ENCODE data around the gene NEAT1. TPM values are rescaled to one million over a fixed set of nuclear protein-coding genes. Genes with fewer than 3 reads are reported as not detected.

NEAT1 gene
- polyA plus RNA-seq, 1 donor from 2014 or later, result 1.2 TPM

GRCh38 chr11:65429724-65430405 lies 7.3 kb downstream of the NEAT1 start:
- Mint-ChIP-seq H3K27me3 (peaks cover 3% of the 10 kb centered on the region), H3K36me3 (peaks cover 6% of the 10 kb centered on the region), H3K4me3 (peak overlapping the region; percentile 66 to 98 (median 83)), H3K9me3 (no peaks in the 10 kb centered on the region), H3K27ac (peak overlapping the region; percentile 86 to 96 (median 94)), H3K4me1 (peaks cover 53 to 75% (median 64%) of the 10 kb centered on the region in 3 donors)

GRCh38 chr11:65430406-65431217 lies 8.0 kb downstream of the NEAT1 start:
- H3K27me3 Mint-ChIP-seq, result peaks cover 3% of the 10 kb centered on the region
- H3K9me3 Mint-ChIP-seq, result no peaks in the 10 kb centered on the region
- H3K27ac Mint-ChIP-seq, result peak overlapping the region; percentile 86 to 96 (median 94)
- H3K4me1 Mint-ChIP-seq, result peaks cover 53 to 75% (median 64%) of the 10 kb centered on the region in 3 donors
- peaks cover 6% of the 10 kb centered on the region for H3K36me3 Mint-ChIP-seq
- peak overlapping the region; percentile 66 to 98 (median 83) for H3K4me3 Mint-ChIP-seq

- H3K4me1 Mint-ChIP-seq, result peaks cover 50 to 71% (median 58%) of the 10 kb centered on the region in 3 donors
- peaks cover 3% of the 10 kb centered on the region for H3K36me3 Mint-ChIP-seq
- H3K9me3 Mint-ChIP-seq, result no peaks in the 10 kb centered on the region
- peaks cover 3% of the 10 kb centered on the region for H3K27me3 Mint-ChIP-seq
- peak overlapping the region; percentile 86 to 94 (median 87) for H3K27ac Mint-ChIP-seq
- peak overlapping the region; percentile 49 to 91 (median 60) for H3K4me3 Mint-ChIP-seq
These were observed 9.0 kb downstream of the NEAT1 start for GRCh38 chr11:65431451-65432099.

- Mint-ChIP-seq H3K9me3 (no peaks in the 10 kb centered on the region), H3K27me3 (peaks cover 3% of the 10 kb centered on the region), H3K27ac (peak overlapping the region in 2 of 3 donors; percentile 86 to 94), H3K4me1 (peaks cover 50 to 66% (median 54%) of the 10 kb centered on the region in 3 donors), H3K36me3 (peaks cover 3% of the 10 kb centered on the region), H3K4me3 (peak overlapping the region in 3 of 4 donors; percentile 49 to 91 (median 66))
These were observed 9.6 kb downstream of the NEAT1 start for GRCh38 chr11:65432100-65432650.

- Mint-ChIP-seq H3K9me3 (no peaks in the 10 kb centered on the region), H3K4me1 (peaks cover 43 to 63% (median 49%) of the 10 kb centered on the region in 3 donors), H3K4me3 (peak overlapping the region in 3 of 4 donors; percentile 35 to 63 (median 60)), H3K27ac (peak overlapping the region in 2 of 3 donors; percentile 20 to 83), H3K27me3 (peaks cover 3% of the 10 kb centered on the region), H3K36me3 (peaks cover 3% of the 10 kb centered on the region)
These were observed 10.3 kb downstream of the NEAT1 start for GRCh38 chr11:65432686-65433582.

- Mint-ChIP-seq H3K4me1 (peaks cover 43 to 61% (median 44%) of the 10 kb centered on the region in 3 donors), H3K36me3 (peaks cover 3% of the 10 kb centered on the region), H3K9me3 (no peaks in the 10 kb centered on the region), H3K27me3 (peaks cover 3% of the 10 kb centered on the region), H3K4me3 (no peak overlapping the region), H3K27ac (no peak overlapping the region)
These were observed 11.1 kb downstream of the NEAT1 start for GRCh38 chr11:65433657-65434056.

- Mint-ChIP-seq H3K4me3 (no peak overlapping the region), H3K36me3 (peaks cover 5% of the 10 kb centered on the region), H3K4me1 (peaks cover 46 to 61% (median 46%) of the 10 kb centered on the region in 3 donors), H3K27me3 (peaks cover 3% of the 10 kb centered on the region), H3K27ac (peak overlapping the region in 1 of 3 donors; percentile 53), H3K9me3 (no peaks in the 10 kb centered on the region)
These were observed 11.6 kb downstream of the NEAT1 start for GRCh38 chr11:65434057-65434666.

GRCh38 chr11:65434667-65435410 lies 12.2 kb downstream of the NEAT1 start:
- Mint-ChIP-seq H3K27ac (peak overlapping the region in 2 of 3 donors; percentile 53 to 71), H3K4me3 (peak overlapping the region in 1 of 4 donors; percentile 25), H3K27me3 (peaks cover 3% of the 10 kb centered on the region), H3K36me3 (peaks cover 5% of the 10 kb centered on the region), H3K9me3 (no peaks in the 10 kb centered on the region), H3K4me1 (peaks cover 45 to 60% (median 46%) of the 10 kb centered on the region in 3 donors)

GRCh38 chr11:65435411-65435931 lies 12.9 kb downstream of the NEAT1 start:
- Mint-ChIP-seq H3K4me1 (peaks cover 39 to 58% (median 44%) of the 10 kb centered on the region in 3 donors), H3K9me3 (no peaks in the 10 kb centered on the region), H3K27ac (peak overlapping the region in 1 of 3 donors; percentile 81), H3K27me3 (peaks cover 3% of the 10 kb centered on the region), H3K36me3 (peaks cover 5% of the 10 kb centered on the region), H3K4me3 (no peak overlapping the region)

- Mint-ChIP-seq H3K27ac (peak overlapping the region in 2 of 3 donors; percentile 41 to 81), H3K36me3 (peaks cover 3% of the 10 kb centered on the region), H3K4me3 (no peak overlapping the region), H3K9me3 (no peaks in the 10 kb centered on the region), H3K27me3 (peaks cover 3% of the 10 kb centered on the region), H3K4me1 (peaks cover 37 to 56% (median 44%) of the 10 kb centered on the region in 3 donors)
These were observed 13.4 kb downstream of the NEAT1 start for GRCh38 chr11:65435981-65436411.

GRCh38 chr11:65436412-65437032 lies 13.9 kb downstream of the NEAT1 start:
- H3K9me3 Mint-ChIP-seq, result no peaks in the 10 kb centered on the region
- H3K27me3 Mint-ChIP-seq, result peaks cover 3% of the 10 kb centered on the region
- peaks cover 3% of the 10 kb centered on the region for H3K36me3 Mint-ChIP-seq
- H3K4me3 Mint-ChIP-seq, result no peak overlapping the region
- H3K27ac Mint-ChIP-seq, result no peak overlapping the region
- peaks cover 35 to 56% (median 43%) of the 10 kb centered on the region in 3 donors for H3K4me1 Mint-ChIP-seq

- no peak overlapping the region for H3K4me3 Mint-ChIP-seq
- H3K9me3 Mint-ChIP-seq, result no peaks in the 10 kb centered on the region
- no peak overlapping the region for H3K27ac Mint-ChIP-seq
- no peaks in the 10 kb centered on the region for H3K27me3 Mint-ChIP-seq
- H3K36me3 Mint-ChIP-seq, result peaks cover 3% of the 10 kb centered on the region
- H3K4me1 Mint-ChIP-seq, result peaks cover 37 to 59% (median 43%) of the 10 kb centered on the region in 3 donors
These were observed 15.0 kb downstream of the NEAT1 start for GRCh38 chr11:65437436-65438227.
